ENCODE measurements around the gene PPL.
"Not testable (repeated sequence)": the region's sequence is repeated elsewhere in the genome, so short reads cannot be mapped to it uniquely, and the experiment has no call there.

PPL gene

GRCh38 chr16:4904942-4905615 lies 31.9 kb downstream of the PPL start:
- no peak for DNase-seq

GRCh38 chr16:4904108-4904941 lies 32.6 kb downstream of the PPL start:
- DNase-seq: no peak

DNA sequence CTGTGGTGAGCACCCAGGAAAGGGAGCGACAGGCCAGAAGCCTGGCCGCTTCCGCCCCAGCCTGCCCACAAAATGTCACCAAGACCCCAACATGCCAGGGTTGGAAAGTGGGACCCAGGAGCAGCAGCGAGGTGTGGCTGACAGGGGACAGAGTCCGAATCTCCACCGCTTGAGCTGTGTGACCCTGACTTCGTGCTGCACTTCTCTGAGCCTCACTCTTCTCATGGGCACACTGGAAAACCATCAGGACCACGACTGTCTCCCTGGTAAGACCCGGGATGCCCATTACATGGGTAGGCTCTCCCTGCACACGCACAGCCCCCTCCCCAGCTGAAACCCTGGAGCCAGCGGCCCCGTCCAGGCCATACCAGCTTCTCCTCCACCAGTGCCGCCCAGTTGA lies 34.9 kb downstream of the PPL start:
- no peak for DNase-seq

- no peak for DNase-seq
Measured at GRCh38 chr16:4900750-4901149, 36.2 kb downstream of the PPL start.

GRCh38 chr16:4900036-4900435 lies 36.9 kb downstream of the PPL start:
- no peak for DNase-seq

- no peak for DNase-seq
Measured at GRCh38 chr16:4899474-4899846, 37.5 kb downstream of the PPL start.

GRCh38 chr16:4898811-4899473 lies 38.0 kb downstream of the PPL start:
- no peak for DNase-seq

DNA sequence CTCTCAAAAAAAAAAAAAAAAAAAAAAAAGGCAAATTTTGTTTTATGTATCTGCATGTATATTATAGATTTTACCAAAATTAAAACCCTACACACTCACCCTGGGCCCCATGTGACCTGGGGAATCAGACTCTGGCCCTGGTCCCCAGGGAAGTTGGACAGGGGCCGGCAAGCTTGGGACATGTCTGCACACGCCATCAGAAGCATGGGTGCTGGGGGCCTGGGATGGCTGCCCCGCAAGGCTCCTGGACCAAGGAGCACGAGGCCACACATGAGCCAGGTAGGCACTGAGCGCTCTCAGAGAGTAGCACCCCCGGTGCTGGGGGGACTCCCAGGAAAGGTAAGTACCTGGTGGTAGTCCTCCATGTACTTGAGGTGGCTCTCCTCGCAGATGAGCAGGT lies 39.6 kb downstream of the PPL start:
- no peak for DNase-seq

DNA sequence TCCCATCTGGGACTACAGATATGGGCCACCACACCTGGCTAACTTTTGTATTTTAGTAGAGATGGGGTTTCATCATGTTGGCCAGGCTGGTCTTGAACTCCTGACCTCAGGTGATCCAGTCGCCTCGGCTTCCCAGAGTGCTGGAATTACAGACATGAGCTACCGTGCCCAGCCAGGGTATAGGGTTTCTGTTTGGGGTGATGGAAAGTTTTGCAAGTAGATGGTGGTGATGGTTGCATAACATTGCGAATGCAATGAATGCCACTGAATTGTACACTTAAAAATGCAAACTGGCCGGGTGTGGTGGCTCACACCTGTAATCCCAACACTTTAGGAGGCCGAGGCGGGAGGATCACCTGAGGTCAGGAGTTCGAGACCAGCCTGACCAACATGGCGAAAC lies 40.2 kb downstream of the PPL start:
- DNase-seq: not testable (repeated sequence)

DNA sequence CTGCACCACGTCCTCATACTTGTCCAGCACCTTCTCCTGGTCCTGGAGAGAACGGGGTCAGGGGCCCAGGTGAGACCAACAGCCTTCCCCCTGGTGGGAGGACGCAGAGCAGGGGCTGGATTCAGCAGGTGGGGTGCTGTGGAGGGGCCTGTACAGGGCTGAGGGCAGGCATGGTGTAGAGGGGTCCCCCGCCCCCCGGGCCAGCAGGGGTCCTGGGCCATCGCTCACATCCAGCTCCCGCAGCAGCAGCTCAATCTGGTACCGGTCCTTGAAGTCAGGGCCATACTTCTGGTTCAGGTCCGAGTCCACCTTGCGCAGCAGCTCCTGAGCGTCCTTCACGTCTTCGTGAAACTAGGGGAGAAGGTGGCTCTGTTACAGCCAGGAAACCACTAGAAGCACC lies 41.6 kb downstream of the PPL start:
- no peak for DNase-seq

GRCh38 chr16:4894276-4895150 lies 42.4 kb downstream of the PPL start:
- no peak for DNase-seq

DNA sequence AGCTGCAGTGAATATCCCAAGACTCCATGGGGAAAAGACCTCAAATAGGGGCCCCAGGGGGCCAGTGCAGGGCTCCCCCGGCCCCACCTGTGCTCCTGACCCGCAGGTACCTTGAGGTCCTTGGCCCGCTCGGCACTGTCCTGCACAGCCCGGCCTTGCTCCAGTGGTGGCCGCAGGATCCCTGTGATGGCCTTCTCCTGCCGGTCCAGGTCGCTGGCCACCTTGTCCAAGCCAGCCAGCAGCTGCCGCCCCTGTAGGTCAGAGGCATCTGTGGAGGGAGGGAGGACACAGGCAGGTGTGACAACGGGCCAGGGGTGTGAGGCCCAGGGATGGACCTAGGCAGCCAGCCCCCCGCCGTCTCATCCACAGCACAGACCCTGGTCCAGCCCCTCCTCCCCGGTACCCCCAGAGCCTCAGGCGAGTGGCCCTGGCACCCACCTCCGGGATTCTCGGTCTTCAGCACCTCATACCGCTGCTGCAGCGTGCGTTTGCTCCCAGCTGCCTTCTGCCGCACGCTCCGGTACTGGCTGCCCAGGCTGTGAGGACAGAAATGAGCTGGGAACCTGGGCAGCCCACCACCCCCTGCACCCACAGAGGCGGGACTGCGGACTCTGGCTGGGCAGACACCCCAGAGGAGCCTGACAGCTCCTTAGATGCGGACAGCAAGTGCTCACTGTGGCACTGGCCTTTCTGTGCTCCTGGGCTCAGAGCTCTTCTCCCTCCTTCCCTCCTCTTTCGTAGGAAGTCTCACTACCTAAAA lies 43.7 kb downstream of the PPL start:
- no peak for DNase-seq

DNA sequence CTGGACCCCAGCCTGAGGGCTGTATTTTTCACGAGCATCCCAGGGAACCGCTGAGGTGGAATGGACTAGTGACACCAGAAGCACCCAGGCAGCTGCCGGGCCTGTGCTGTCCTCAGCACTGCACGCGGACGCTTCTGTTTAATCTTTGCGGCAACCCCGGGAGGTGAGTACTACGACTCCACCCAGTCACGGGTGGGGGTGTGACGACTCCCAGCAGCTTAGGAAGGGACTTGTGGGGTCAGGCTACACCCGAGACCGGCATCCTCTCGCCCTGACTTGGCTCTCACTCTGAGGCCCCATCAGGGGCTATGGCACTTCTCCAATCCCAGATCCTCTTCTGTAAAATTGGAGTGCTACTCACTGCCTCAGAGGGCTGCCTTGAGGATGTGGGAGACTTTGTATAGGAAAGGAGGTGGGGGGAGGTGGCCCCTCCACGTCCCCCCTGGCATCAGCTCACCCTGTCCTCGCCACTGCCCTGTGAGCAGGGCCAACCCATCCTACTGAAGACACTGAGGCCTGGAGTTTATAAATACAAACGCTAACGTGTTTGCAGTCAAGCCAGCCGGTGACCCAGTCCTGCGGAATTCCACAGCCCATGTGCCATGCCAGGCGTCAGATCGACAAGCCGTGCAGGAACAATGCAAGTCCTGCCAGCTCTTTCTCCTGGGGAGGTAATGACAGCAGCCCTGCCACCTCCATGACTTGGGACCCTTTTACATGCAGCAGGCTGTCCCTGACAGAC lies 44.4 kb downstream of the PPL start:
- no peak for DNase-seq

- DNase-seq: no peak
Measured at GRCh38 chr16:4891886-4892216, 45.1 kb downstream of the PPL start.

DNA sequence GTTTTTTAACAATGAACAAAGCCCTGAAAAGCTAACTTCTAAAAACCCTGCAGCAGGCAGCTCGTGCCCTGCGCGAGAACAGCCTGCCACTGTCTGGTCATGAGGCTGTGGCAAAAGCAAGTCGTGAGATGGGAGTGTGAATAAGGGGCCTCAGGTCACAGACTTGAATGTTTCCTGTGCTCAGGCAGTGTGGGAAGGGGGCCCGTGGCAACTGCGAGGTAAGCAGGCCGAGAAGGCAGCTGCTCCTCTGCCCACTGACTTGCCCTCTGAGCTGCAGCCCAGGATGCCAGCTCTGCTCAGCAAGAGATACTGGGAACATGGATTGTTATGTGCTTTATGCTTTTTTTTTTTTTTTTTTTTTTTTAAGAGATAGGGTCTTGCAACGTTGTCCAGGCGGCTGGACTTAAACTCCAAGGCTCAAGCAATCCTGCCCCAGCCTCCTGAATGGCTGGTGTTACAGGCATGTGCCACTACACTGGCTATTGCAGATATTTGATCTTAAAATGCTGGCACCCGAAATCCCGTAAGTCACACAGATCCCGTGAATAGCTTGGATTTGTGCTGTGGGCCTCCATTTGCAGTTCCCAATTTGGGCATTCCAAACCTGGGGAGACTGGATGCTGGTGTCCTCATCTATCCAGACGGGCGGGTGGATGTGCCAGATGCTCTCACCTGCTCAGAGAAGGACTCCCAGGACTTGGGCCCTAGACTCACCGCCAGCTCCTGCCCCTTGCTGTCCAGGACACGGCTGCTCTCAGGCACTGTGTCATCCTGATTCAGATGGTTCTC lies 45.7 kb downstream of the PPL start:
- no peak for DNase-seq

- DNase-seq: no peak
Measured at GRCh38 chr16:4890686-4891085, 46.3 kb downstream of the PPL start.

DNA sequence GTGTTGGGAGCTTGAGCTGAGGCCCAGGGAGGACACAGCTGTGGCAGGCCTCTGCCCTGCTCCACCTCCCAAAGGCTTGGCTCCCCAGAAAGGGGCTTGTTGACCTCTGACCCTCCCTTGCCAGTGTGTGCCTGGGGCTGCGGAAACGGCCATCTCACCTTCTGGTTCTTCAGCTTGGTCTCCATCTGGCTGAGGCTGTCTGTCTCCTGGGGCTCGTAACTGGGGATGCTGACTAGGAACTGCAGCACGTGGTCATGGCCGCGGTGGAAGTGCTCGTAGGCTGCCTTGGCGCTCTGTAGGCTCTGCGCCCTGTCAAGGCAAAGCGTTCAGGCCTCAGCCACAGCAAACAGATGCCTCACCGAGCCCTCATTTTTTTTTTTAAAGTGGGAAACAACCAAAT lies 46.9 kb downstream of the PPL start:
- no peak for DNase-seq

DNA sequence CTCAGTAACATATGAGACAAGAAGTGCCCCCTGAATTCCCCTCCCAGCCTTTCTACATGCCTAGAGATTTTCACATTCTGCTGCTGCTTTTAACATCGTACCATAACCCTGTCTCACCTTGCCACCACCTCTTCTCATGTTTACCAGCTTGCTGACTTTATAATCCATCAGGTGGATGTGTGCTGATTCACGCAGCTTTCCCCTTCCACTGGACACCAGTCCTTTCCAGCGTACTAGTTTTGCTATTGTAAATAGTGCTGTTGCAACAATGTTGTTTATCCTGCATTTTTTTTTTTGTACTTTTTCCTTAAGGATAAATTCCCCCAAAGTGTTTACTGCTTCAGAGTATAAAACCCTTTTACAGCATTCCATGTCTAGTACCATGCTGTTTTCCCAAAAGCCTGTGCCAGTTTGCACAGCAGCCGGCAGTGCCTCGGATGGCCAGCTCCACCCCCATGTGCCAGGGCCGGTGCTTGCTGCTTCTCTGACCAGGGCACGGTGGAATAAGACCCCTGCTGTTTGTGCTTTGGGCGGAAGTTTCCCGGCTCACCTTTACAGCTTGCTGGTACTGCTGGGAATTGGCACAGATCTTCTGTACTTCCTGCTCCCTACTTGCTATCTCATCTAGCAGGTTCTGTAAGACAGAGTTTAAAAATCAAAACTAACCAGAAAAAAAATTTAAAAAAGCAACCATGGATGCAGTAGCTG lies 48.4 kb downstream of the PPL start:
- DNase-seq: no peak

DNA sequence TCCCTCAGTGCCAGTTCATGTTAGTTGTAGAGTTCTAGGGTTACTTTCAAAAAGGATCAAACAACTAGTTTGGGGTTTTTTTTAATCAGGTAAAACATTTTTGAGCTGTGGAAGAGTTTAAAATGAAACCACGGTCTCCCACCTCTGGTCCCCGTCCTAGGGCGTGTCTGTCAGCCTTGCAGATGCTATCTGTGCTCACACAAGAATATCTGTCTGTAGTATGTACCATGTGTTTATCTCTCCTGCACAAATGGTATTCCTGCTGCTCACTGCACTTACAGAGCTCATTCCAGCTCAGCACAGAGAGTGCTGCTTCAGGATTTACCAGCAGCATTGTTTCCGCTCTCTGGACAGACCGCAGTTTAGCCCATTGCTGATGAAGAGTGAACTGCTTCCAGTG lies 50.8 kb downstream of the PPL start:
- DNase-seq: no peak

Data from T-helper 2 cell (primary cell).